HepG2 (cell line): Measurements from ENCODE around the gene AGBL2. TPM values are rescaled to one million over a fixed set of nuclear protein-coding genes. Genes with fewer than 3 reads are reported as not detected.

ENCODE experiments used
- FOXK1 ChIP-seq: sonication (generic); formaldehyde crosslinking; IDR thresholded peaks from 2 replicates; pipeline ENCODE4 v1.4.0; 2020; ENCODE audit warnings: low read depth, missing genetic modification reagents, borderline replicate concordance
- GFI1 ChIP-seq: sonication (generic); formaldehyde crosslinking; IDR thresholded peaks from 2 replicates; pipeline ENCODE4 v1.5.0; 2020; ENCODE audit warnings: missing genetic modification reagents, mild to moderate bottlenecking, borderline replicate concordance
- HDAC1 ChIP-seq: sonication (generic); formaldehyde crosslinking; IDR thresholded peaks from 2 replicates; pipeline ENCODE4 v1.5.1; 2020; ENCODE audit warnings: mild to moderate bottlenecking, missing genetic modification reagents
- KMT2A ChIP-seq: sonication (generic); formaldehyde crosslinking; IDR thresholded peaks from 2 replicates; pipeline ENCODE4 v1.4.0; 2020; ENCODE audit warnings: missing genetic modification reagents
- ONECUT2 ChIP-seq: sonication (generic); formaldehyde crosslinking; IDR thresholded peaks from 2 replicates; pipeline ENCODE4 v1.4.0; 2020; ENCODE audit warnings: missing genetic modification reagents
- PHF21A ChIP-seq: sonication (generic); formaldehyde crosslinking; IDR thresholded peaks from 2 replicates; pipeline ENCODE4 v1.5.0; 2020; ENCODE audit warnings: mild to moderate bottlenecking, missing genetic modification reagents
- PRPF4 ChIP-seq: fragments of 200-400 bp; formaldehyde crosslinking; IDR thresholded peaks from 2 replicates; pipeline ENCODE4 v1.6.1; 2016; ENCODE audit warnings: low read length, low read depth; ENCODE audit not compliant: poor library complexity, severe bottlenecking
- SP4 ChIP-seq: sonication (generic); formaldehyde crosslinking; IDR thresholded peaks from 2 replicates; pipeline ENCODE4 v1.8.1; 2023; ENCODE audit warnings: mild to moderate bottlenecking, missing genetic modification reagents
- SSRP1 ChIP-seq: IDR thresholded peaks from 2 replicates; pipeline ENCODE4 v1.6.1; 2016; ENCODE audit warnings: control low read depth
- TRIM24 ChIP-seq: sonication (generic); formaldehyde crosslinking; IDR thresholded peaks from 2 replicates; pipeline ENCODE4 v1.8.0; 2022; ENCODE audit warnings: mild to moderate bottlenecking, missing genetic modification reagents
- ZNF138 ChIP-seq: sonication (generic); formaldehyde crosslinking; IDR thresholded peaks from 2 replicates; pipeline ENCODE4 v1.5.0; 2020; ENCODE audit warnings: mild to moderate bottlenecking, low read depth, missing genetic modification reagents
- ZNF331 ChIP-seq: sonication (generic); formaldehyde crosslinking; IDR thresholded peaks from 2 replicates; pipeline ENCODE4 v1.4.0; 2020; ENCODE audit warnings: missing genetic modification reagents
- ZNF557 ChIP-seq: sonication (generic); formaldehyde crosslinking; IDR thresholded peaks from 2 replicates; pipeline ENCODE4 v1.4.0; 2020; ENCODE audit warnings: missing genetic modification reagents
- ZNF615 ChIP-seq: sonication (generic); formaldehyde crosslinking; IDR thresholded peaks from 2 replicates; pipeline ENCODE4 v1.5.0; 2020; ENCODE audit warnings: mild to moderate bottlenecking, missing genetic modification reagents, borderline replicate concordance
- ZNF781 ChIP-seq: sonication (generic); formaldehyde crosslinking; IDR thresholded peaks from 2 replicates; pipeline ENCODE4 v1.5.1; 2020; ENCODE audit warnings: borderline replicate concordance, mild to moderate bottlenecking, missing genetic modification reagents; ENCODE audit errors: not compliant biosample characterization
- polyA plus RNA-seq, 8 experiments: library from polyadenylated mRNA; depleted of rRNA in 3 of 8; stranded (reverse) in 7 of 8; unstranded in 1 of 8; fragments of >200 nt; fragmentation: Illumina TruSeq in 4 of 8; extraction: Trizol in 4 of 8; gene quantifications; 2 replicates each; pipeline versions ENCODE4 v1.2.1 to v1.2.3, GENCODE V29; 2011 to 2016; ENCODE audit warnings: low read depth in 4 of 8, missing spikeins in 1 of 8, mixed read lengths in 1 of 8; ENCODE audit not compliant: insufficient read depth in 1 of 8
- total RNA-seq, 5 experiments: library from RNA; depleted of rRNA; stranded (reverse); fragments of >200 nt; fragmentation: Illumina TruSeq; extraction: Trizol; gene quantifications; 2 replicates each; pipeline ENCODE4 v1.2.3, GENCODE V29; 2016; ENCODE audit warnings: low read depth in 1 of 5
- TF ChIP-seq, protein P1 (sequence below): sonication (generic); formaldehyde crosslinking; conservative IDR thresholded peaks from 2 replicates; pipeline ENCODE4 v1.4.0; 2020; ENCODE audit warnings: missing genetic modification reagents
- TF ChIP-seq, protein P2 (sequence below): IDR thresholded peaks from 2 replicates; pipeline ENCODE4 v1.6.1; 2012; ENCODE audit warnings: low read length, improper control_type of control experiment
- TF ChIP-seq, protein P3 (sequence below): fragments of 450-650 bp; IDR thresholded peaks from 2 replicates; pipeline ENCODE4 v1.6.1; 2016
- TF ChIP-seq, protein P4 (sequence below): IDR thresholded peaks from 2 replicates; pipeline ENCODE4 v1.6.1; 2016
- TF ChIP-seq, protein P5 (sequence below): sonication (generic); formaldehyde crosslinking; IDR thresholded peaks from 2 replicates; pipeline ENCODE4 v1.8.0; 2022; ENCODE audit warnings: mild to moderate bottlenecking, missing genetic modification reagents, borderline replicate concordance

Gene AGBL2
- total and polyA plus RNA-seq, 2 of the 13 experiments (the other 11 are each of a cell fraction or from before 2014, with no cell fraction given) = 1.6 to 5.7 TPM

DNA sequence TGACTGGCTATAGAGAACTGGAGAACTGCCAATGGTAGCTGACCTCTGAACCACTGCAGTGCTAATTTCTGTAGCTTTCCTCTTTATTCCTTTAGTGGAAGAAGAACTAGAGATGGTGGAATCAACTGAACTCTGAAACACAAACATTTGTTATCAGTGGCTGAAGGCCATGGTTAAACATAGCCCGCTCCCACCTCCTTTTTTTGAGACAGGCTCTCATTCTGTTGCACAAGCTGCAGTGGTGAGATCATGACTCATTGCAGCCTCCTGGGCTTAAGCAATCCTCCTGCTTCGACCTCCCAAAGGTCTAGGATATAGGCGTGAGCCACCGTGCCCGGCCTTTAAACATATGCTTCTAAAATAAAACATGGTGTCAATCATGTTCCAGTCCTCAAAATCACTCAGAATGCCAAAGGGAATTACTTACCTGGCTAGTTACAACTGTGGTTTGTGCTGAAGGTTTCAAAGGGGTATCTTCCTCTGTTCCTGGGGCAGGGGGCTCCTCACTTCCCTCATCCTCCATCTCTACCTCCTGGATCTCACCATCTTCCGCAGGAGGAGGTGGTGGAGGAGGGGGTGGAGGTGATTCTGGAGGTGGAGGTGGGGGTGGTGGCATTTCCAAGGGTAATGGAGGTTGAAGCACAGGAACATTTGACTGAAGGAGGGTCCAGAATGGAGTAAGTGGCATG, 9.0 kb upstream of the AGBL2 start (continued):
- TF ChIP-seq ZNF781 (CRISPR knock-in tag) = peak; percentile 69
- TF ChIP-seq, protein P1, sequence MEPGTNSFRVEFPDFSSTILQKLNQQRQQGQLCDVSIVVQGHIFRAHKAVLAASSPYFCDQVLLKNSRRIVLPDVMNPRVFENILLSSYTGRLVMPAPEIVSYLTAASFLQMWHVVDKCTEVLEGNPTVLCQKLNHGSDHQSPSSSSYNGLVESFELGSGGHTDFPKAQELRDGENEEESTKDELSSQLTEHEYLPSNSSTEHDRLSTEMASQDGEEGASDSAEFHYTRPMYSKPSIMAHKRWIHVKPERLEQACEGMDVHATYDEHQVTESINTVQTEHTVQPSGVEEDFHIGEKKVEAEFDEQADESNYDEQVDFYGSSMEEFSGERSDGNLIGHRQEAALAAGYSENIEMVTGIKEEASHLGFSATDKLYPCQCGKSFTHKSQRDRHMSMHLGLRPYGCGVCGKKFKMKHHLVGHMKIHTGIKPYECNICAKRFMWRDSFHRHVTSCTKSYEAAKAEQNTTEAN (CRISPR knock-in tag) = peak; percentile 95
- TF ChIP-seq, protein P2, sequence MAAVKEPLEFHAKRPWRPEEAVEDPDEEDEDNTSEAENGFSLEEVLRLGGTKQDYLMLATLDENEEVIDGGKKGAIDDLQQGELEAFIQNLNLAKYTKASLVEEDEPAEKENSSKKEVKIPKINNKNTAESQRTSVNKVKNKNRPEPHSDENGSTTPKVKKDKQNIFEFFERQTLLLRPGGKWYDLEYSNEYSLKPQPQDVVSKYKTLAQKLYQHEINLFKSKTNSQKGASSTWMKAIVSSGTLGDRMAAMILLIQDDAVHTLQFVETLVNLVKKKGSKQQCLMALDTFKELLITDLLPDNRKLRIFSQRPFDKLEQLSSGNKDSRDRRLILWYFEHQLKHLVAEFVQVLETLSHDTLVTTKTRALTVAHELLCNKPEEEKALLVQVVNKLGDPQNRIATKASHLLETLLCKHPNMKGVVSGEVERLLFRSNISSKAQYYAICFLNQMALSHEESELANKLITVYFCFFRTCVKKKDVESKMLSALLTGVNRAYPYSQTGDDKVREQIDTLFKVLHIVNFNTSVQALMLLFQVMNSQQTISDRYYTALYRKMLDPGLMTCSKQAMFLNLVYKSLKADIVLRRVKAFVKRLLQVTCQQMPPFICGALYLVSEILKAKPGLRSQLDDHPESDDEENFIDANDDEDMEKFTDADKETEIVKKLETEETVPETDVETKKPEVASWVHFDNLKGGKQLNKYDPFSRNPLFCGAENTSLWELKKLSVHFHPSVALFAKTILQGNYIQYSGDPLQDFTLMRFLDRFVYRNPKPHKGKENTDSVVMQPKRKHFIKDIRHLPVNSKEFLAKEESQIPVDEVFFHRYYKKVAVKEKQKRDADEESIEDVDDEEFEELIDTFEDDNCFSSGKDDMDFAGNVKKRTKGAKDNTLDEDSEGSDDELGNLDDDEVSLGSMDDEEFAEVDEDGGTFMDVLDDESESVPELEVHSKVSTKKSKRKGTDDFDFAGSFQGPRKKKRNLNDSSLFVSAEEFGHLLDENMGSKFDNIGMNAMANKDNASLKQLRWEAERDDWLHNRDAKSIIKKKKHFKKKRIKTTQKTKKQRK = no peak
- peak; percentile 39; the same call in 1 of the 2 replicates for TF ChIP-seq KMT2A
- TF ChIP-seq SSRP1 (CRISPR knock-in tag) = 0 out of 2 replicates have a peak, but pooled peaks have one; percentile 28
- TF ChIP-seq, protein P3, sequence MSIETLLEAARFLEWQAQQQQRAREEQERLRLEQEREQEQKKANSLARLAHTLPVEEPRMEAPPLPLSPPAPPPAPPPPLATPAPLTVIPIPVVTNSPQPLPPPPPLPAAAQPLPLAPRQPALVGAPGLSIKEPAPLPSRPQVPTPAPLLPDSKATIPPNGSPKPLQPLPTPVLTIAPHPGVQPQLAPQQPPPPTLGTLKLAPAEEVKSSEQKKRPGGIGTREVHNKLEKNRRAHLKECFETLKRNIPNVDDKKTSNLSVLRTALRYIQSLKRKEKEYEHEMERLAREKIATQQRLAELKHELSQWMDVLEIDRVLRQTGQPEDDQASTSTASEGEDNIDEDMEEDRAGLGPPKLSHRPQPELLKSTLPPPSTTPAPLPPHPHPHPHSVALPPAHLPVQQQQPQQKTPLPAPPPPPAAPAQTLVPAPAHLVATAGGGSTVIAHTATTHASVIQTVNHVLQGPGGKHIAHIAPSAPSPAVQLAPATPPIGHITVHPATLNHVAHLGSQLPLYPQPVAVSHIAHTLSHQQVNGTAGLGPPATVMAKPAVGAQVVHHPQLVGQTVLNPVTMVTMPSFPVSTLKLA = no peak
- peak; percentile 98 for TF ChIP-seq PHF21A (CRISPR knock-in tag)
- TF ChIP-seq ZNF557 = peak; percentile 86; the same call in 1 of the 2 replicates
- peak; percentile 54; the same call in 1 of the 2 replicates for TF ChIP-seq ONECUT2 (CRISPR knock-in tag)
- TF ChIP-seq ZNF615 (CRISPR knock-in tag) = peak; percentile 87; the same call in 1 of the 2 replicates
- peak; percentile 75; the same call in 1 of the 2 replicates for TF ChIP-seq FOXK1
- peak; percentile 79; the same call in 1 of the 2 replicates for TF ChIP-seq GFI1
- TF ChIP-seq, protein P4, sequence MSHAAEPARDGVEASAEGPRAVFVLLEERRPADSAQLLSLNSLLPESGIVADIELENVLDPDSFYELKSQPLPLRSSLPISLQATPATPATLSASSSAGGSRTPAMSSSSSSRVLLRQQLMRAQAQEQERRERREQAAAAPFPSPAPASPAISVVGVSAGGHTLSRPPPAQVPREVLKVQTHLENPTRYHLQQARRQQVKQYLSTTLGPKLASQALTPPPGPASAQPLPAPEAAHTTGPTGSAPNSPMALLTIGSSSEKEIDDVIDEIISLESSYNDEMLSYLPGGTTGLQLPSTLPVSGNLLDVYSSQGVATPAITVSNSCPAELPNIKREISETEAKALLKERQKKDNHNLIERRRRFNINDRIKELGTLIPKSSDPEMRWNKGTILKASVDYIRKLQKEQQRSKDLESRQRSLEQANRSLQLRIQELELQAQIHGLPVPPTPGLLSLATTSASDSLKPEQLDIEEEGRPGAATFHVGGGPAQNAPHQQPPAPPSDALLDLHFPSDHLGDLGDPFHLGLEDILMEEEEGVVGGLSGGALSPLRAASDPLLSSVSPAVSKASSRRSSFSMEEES (CRISPR knock-in tag) = peak; percentile 71
- TF ChIP-seq, protein P5, sequence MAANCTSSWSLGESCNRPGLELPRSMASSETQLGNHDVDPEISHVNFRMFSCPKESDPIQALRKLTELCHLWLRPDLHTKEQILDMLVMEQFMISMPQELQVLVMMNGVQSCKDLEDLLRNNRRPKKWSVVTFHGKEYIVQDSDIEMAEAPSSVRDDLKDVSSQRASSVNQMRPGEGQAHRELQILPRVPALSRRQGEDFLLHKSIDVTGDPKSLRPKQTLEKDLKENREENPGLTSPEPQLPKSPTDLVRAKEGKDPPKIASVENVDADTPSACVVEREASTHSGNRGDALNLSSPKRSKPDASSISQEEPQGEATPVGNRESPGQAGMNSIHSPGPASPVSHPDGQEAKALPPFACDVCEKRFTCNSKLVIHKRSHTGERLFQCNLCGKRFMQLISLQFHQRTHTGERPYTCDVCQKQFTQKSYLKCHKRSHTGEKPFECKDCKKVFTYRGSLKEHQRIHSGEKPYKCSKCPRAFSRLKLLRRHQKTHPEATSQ (CRISPR knock-in tag) = peak; percentile 75; the same call in 1 of the 2 replicates
- peak; percentile 61; the same call in 1 of the 2 replicates for TF ChIP-seq TRIM24
- TF ChIP-seq PRPF4 = no peak
- TF ChIP-seq HDAC1 = peak; percentile 75
- peak; percentile 66; the same call in 1 of the 2 replicates for TF ChIP-seq SP4 (CRISPR knock-in tag)
- peak; percentile 92 for TF ChIP-seq ZNF331 (CRISPR knock-in tag)
- TF ChIP-seq ZNF138 = no peak
